ENCODE data around the gene IPO13. TPM values are rescaled to one million over a fixed set of nuclear protein-coding genes. Genes with fewer than 3 reads are reported as not detected.

The IPO13 gene
- total RNA-seq, 6 donors from 2014 or later, result 16.9 to 46.1 (median 24.1) TPM

- ATAC-seq (ENCODE audit: low FRiP score in 2 of 2), result no peak
- H3K27ac ChIP-seq, result peak overlapping the region; percentile 93 to 99 (median 94)
- H3K36me3 ChIP-seq, result peaks cover 4 to 36% (median 22%) of the 10 kb centered on the region in 4 donors
- WGBS, 2 donors, result 39 to 44% methylated on average over 9 of the region's 9 CpGs
- H3K9me3 ChIP-seq, result no peaks in the 10 kb centered on the region
- peak overlapping the region; percentile 61 to 99 (median 80) for H3K4me3 ChIP-seq
- peaks cover 40 to 67% (median 47%) of the 10 kb centered on the region in 4 donors for H3K4me1 ChIP-seq
- H3K27me3 ChIP-seq, result no peaks in the 10 kb centered on the region
- TF ChIP-seq, protein P1, sequence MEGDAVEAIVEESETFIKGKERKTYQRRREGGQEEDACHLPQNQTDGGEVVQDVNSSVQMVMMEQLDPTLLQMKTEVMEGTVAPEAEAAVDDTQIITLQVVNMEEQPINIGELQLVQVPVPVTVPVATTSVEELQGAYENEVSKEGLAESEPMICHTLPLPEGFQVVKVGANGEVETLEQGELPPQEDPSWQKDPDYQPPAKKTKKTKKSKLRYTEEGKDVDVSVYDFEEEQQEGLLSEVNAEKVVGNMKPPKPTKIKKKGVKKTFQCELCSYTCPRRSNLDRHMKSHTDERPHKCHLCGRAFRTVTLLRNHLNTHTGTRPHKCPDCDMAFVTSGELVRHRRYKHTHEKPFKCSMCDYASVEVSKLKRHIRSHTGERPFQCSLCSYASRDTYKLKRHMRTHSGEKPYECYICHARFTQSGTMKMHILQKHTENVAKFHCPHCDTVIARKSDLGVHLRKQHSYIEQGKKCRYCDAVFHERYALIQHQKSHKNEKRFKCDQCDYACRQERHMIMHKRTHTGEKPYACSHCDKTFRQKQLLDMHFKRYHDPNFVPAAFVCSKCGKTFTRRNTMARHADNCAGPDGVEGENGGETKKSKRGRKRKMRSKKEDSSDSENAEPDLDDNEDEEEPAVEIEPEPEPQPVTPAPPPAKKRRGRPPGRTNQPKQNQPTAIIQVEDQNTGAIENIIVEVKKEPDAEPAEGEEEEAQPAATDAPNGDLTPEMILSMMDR (IDR thresholded peaks at IDR 0.05), result no peak
- TF ChIP-seq POLR2A (IDR thresholded peaks at IDR 0.05) (no peak), EP300 (IDR thresholded peaks at IDR 0.05) (no peak), POLR2AphosphoS5 (IDR thresholded peaks at IDR 0.05) (no peak)
- DNase-seq, result no peak
Observed at GRCh38 chr1:43973981-43974442, 27.3 kb downstream of the IPO13 start.

DNA sequence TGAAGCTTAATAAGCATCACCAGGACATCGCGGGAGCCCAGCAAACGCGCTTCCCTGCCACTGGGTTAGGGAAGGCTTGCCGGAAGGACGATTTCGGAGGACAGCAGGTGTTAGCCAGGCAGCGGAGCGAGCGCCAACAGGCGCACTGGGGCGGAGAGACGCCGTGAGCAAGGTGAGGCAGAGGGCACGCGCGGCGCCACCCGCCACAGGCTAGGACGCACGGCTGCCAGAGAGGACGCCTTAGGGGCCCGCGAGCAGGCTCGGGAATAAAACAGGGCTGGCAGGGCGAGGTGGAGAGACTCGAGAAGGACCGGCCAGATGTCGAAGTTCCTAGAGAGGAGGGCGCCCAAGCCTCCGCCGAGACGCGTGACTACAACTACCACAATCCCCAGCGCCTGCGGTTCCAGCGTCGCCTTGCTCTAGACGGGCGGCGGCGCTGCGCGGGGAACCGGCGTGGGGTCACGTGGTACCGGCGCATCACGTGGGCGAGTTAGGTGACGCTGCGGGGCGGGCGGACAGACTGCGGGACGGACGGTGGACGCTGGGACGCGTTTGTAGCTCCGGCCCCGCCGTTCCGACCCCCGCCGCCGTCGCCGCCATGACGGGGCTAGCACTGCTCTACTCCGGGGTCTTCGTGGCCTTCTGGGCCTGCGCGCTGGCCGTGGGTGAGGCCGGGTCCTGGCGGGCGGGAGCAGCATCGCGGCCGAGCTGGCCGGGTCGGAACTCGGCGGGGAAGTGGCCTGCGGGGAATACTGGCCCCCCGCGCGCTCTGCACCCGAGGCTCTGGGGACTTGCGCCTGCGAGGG is 27.9 kb downstream of the IPO13 start, which contains the start of gene ATP6V0B:
ATP6V0B (plus strand) TSS at position 518 of the 806 bp plus-strand sequence; CDS start at position 599, 81 bp downstream.
- no peaks in the 10 kb centered on the region for H3K27me3 ChIP-seq

DNA sequence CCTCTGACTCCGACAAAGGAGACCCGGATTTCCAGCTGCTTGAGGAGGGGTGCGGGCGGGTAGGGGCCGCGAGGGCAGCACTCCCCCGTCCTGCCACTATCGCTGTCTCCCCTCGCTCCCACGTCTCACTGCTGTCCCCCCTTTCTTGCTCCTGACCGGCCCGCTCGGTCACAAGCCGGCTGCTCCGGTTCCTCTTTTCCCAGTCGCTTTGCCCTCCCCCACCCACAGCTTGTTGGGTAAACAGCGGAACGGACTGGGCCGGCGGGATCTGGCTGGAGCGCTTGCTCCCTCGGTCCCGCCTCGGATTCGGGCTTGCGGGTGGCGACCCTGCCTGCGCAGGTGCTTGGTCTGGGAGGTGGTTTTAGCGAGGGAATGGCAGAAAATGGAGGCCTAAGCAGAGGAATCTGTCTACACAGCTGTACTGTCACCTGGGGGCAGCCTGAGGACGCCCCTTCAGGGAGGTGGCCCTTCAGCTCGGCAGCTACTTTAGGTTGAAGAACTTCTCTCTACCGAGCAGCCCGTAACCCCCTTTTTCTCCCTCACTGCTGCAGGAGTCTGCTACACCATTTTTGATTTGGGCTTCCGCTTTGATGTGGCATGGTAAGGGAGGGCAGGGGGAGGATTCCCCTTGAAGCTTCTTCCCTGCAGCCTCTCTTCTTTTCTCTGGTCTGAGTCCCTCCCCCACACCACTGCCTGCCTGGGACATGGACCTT is 28.7 kb downstream of the IPO13 start:
- TF ChIP-seq, protein P1 (IDR thresholded peaks at IDR 0.05), result peak in 1 of 6 experiments; percentile 4
- TF ChIP-seq POLR2A (IDR thresholded peaks at IDR 0.05), result no peak
- TF ChIP-seq POLR2AphosphoS5 (IDR thresholded peaks at IDR 0.05), result no peak
- TF ChIP-seq EP300 (IDR thresholded peaks at IDR 0.05), result no peak
- Histone ChIP-seq H3K36me3 (peaks cover 4 to 36% (median 22%) of the 10 kb centered on the region in 4 donors), H3K9me3 (no peaks in the 10 kb centered on the region), H3K4me3 (peak overlapping the region; percentile 67 to 99 (median 88)), H3K27ac (peak overlapping the region; percentile 93 to 99 (median 94)), H3K27me3 (no peaks in the 10 kb centered on the region), H3K4me1 (peaks cover 45 to 66% (median 53%) of the 10 kb centered on the region in 4 donors)
- 2 to 8% methylated on average over 18 to 34 of the region's 34 CpGs for WGBS, 2 donors
- ATAC-seq (ENCODE audit: low FRiP score in 2 of 2), result peak; percentile 34 to 66
- DNase-seq, result peak in 1 of 2 donors; percentile 83

More for the DNA sequence above, 27.9 kb downstream of the IPO13 start, which contains the start of gene ATP6V0B:
- peak; percentile 98 to 99 for DNase-seq
- WGBS, 2 donors, result 0% methylated on average over 47 to 69 of the region's 93 CpGs
- peak within 1 kb of the TSS; percentile 67 to 99 (median 88) for H3K4me3 ChIP-seq
- TF ChIP-seq EP300 (IDR thresholded peaks at IDR 0.05) (no peak), POLR2AphosphoS5 (IDR thresholded peaks at IDR 0.05) (peak; percentile 95 to 97), POLR2A (IDR thresholded peaks at IDR 0.05) (peak in 3 of 4 donors; percentile 90 to 99 (median 92))
- TF ChIP-seq, protein P1 (IDR thresholded peaks at IDR 0.05), result peak; percentile 2 to 82 (median 62)
- H3K9me3 ChIP-seq, result no peaks in the 10 kb centered on the region
- peaks cover 4 to 36% (median 22%) of the 10 kb centered on the region in 4 donors for H3K36me3 ChIP-seq
- ATAC-seq (ENCODE audit: low FRiP score in 2 of 2), result peak; percentile 91 to 93
- peak within 1 kb of the TSS; percentile 93 to 99 (median 94) for H3K27ac ChIP-seq
- peaks cover 40 to 64% (median 49%) of the 10 kb centered on the region in 4 donors for H3K4me1 ChIP-seq

DNA sequence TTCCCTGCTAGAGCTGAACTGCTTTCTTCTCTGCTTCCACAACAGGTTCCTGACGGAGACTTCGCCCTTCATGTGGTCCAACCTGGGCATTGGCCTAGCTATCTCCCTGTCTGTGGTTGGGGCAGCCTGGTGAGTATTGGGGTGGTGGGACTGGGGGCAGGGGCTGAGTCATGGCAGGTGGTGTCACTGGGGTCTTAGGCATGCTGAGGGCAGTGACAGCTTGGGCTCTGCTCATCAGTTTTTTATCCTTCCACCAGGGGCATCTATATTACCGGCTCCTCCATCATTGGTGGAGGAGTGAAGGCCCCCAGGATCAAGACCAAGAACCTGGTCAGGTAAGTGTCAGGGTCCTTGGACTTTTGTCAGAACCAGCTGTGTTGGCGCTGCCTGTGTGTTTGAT is 29.3 kb downstream of the IPO13 start:
- TF ChIP-seq, protein P1 (IDR thresholded peaks at IDR 0.05), result no peak
- TF ChIP-seq POLR2A (IDR thresholded peaks at IDR 0.05) (no peak), POLR2AphosphoS5 (IDR thresholded peaks at IDR 0.05) (no peak), EP300 (IDR thresholded peaks at IDR 0.05) (no peak)
- Histone ChIP-seq H3K27ac (peak overlapping the region in 3 of 4 donors; percentile 93 to 99 (median 95)), H3K36me3 (peaks cover 4 to 36% (median 22%) of the 10 kb centered on the region in 4 donors), H3K4me1 (peaks cover 45 to 66% (median 52%) of the 10 kb centered on the region in 4 donors), H3K4me3 (peak overlapping the region; percentile 67 to 99 (median 88)), H3K27me3 (no peaks in the 10 kb centered on the region), H3K9me3 (no peaks in the 10 kb centered on the region)
- WGBS, 2 donors, result 63 to 93% methylated on average over 4 of the region's 4 CpGs
- no peak for DNase-seq
- no peak for ATAC-seq (ENCODE audit: low FRiP score in 2 of 2)

Data from upper lobe of left lung (tissue), 6 donors.